Measurements from ENCODE around the gene EFHD2. TPM values are rescaled to one million over a fixed set of nuclear protein-coding genes. Genes with fewer than 3 reads are reported as not detected.

The EFHD2 gene
- total RNA-seq, 2 donors from 2014 or later = 56.7 to 78.6 TPM

- H3K27ac ChIP-seq = peak overlapping the region; percentile 65 to 86 (median 79)
- peaks cover 82% of the 10 kb centered on the region for H3K4me1 ChIP-seq
- no peaks in the 10 kb centered on the region for H3K9me3 ChIP-seq
- no peak overlapping the region for H3K4me3 ChIP-seq
- ATAC-seq (no peak), DNase-seq (no peak)
- intact Hi-C loops (cut with DNase I) = no loop called here
- WGBS, 2 donors = 85 to 92% methylated on average over 12 to 20 of the region's 20 CpGs
- no peaks in the 10 kb centered on the region for H3K27me3 ChIP-seq
- no peaks in the 10 kb centered on the region for H3K36me3 ChIP-seq (replicated peaks in 1 of 2; ENCODE audit: insufficient read depth in 1 of 2, low read depth in 2 of 2)
- TF ChIP-seq, protein P1, sequence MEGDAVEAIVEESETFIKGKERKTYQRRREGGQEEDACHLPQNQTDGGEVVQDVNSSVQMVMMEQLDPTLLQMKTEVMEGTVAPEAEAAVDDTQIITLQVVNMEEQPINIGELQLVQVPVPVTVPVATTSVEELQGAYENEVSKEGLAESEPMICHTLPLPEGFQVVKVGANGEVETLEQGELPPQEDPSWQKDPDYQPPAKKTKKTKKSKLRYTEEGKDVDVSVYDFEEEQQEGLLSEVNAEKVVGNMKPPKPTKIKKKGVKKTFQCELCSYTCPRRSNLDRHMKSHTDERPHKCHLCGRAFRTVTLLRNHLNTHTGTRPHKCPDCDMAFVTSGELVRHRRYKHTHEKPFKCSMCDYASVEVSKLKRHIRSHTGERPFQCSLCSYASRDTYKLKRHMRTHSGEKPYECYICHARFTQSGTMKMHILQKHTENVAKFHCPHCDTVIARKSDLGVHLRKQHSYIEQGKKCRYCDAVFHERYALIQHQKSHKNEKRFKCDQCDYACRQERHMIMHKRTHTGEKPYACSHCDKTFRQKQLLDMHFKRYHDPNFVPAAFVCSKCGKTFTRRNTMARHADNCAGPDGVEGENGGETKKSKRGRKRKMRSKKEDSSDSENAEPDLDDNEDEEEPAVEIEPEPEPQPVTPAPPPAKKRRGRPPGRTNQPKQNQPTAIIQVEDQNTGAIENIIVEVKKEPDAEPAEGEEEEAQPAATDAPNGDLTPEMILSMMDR (IDR thresholded peaks at IDR 0.05) = no peak
- no peak for TF ChIP-seq POLR2A (IDR thresholded peaks at IDR 0.05)
Measured at GRCh38 chr1:15413563-15414444, 4.1 kb downstream of the EFHD2 start.

DNA sequence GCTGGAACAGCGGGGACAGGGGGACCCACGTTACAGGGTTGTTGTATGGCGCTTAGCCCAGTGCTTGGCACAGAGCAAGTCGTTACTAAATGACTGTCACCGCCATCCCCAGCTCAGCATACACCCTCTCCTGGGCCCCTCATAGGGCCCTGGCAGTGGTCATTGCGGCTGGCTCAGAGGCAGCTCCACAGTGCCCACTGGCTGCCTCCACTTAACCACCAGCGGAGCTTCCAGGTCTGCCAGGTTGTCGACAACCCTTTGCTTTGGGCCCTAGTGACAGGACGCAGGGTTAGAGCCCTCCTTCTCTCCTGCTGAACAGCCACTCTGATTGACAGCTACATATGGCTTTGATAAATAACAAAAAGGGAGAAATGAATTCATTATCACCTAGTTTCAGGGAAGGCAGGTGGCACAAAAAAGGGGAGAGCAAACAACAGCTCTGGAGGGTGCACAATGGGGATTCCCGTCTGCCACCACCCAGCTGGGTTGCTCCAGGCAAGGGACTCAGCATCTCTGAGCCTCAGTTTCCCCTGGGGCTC, 4.8 kb downstream of the EFHD2 start:
- intact Hi-C loops (cut with DNase I) = no loop called here
- 84 to 93% methylated on average over 5 to 9 of the region's 10 CpGs for WGBS, 2 donors
- no peaks in the 10 kb centered on the region for H3K36me3 ChIP-seq (replicated peaks in 1 of 2; ENCODE audit: insufficient read depth in 1 of 2, low read depth in 2 of 2)
- no peak overlapping the region for H3K4me3 ChIP-seq
- DNase-seq (no peak), ATAC-seq (no peak)
- H3K9me3 ChIP-seq = no peaks in the 10 kb centered on the region
- H3K27me3 ChIP-seq = no peaks in the 10 kb centered on the region
- TF ChIP-seq POLR2A (IDR thresholded peaks at IDR 0.05) = no peak
- TF ChIP-seq, protein P1 (IDR thresholded peaks at IDR 0.05) = no peak
- H3K4me1 ChIP-seq = peaks cover 85% of the 10 kb centered on the region
- H3K27ac ChIP-seq = peak overlapping the region; percentile 12 to 86 (median 52)

- TF ChIP-seq, protein P1 (IDR thresholded peaks at IDR 0.05) = no peak
- no peak for TF ChIP-seq POLR2A (IDR thresholded peaks at IDR 0.05)
- WGBS, 2 donors = 71 to 78% methylated on average over 16 to 18 of the region's 18 CpGs
- H3K27me3 ChIP-seq = no peaks in the 10 kb centered on the region
- no peaks in the 10 kb centered on the region for H3K36me3 ChIP-seq (replicated peaks in 1 of 2; ENCODE audit: insufficient read depth in 1 of 2, low read depth in 2 of 2)
- H3K4me3 ChIP-seq = no peak overlapping the region
- intact Hi-C loops (cut with DNase I) = no loop called here
- H3K9me3 ChIP-seq = no peaks in the 10 kb centered on the region
- ATAC-seq = no peak
- DNase-seq = peak; percentile 35 to 75 (median 52)
- H3K4me1 ChIP-seq = peaks cover 92% of the 10 kb centered on the region
- H3K27ac ChIP-seq = peak overlapping the region in 3 of 4 donors; percentile 83 to 86 (median 84)
Measured at GRCh38 chr1:15417059-15417934, 7.6 kb downstream of the EFHD2 start.

- Histone ChIP-seq H3K9me3 (no peaks in the 10 kb centered on the region), H3K4me3 (no peak overlapping the region), H3K27ac (peak overlapping the region in 3 of 4 donors; percentile 12 to 90 (median 38)), H3K27me3 (no peaks in the 10 kb centered on the region), H3K36me3 (replicated peaks in 1 of 2; ENCODE audit: insufficient read depth in 1 of 2, low read depth in 2 of 2) (no peaks in the 10 kb centered on the region), H3K4me1 (peaks cover 92% of the 10 kb centered on the region)
- no peak for TF ChIP-seq POLR2A (IDR thresholded peaks at IDR 0.05)
- TF ChIP-seq, protein P1 (IDR thresholded peaks at IDR 0.05) = no peak
- 37 to 48% methylated on average over 15 to 18 of the region's 18 CpGs for WGBS, 2 donors
- no peak for ATAC-seq
- intact Hi-C loops (cut with DNase I) = no loop called here
- peak; percentile 68 to 83 (median 78) for DNase-seq
Measured at GRCh38 chr1:15418806-15419515, 9.3 kb downstream of the EFHD2 start.

Measured in body of pancreas (tissue), 4 donors.